Endothelial cell of umbilical vein (primary cell): ENCODE results near the gene AIRE. TPM values are rescaled to one million over a fixed set of nuclear protein-coding genes. Genes with fewer than 3 reads are reported as not detected.

Source experiments
- BruUV-seq: library from RNA; stranded (reverse); fragments of 400-500 nt; replicated peaks from 2 replicates; lab custom pipeline; 2021; lab: Mats Ljungman, UMichigan
- CTCF ChIA-PET: fragments of 300-600, 350-600 bp; sonication (Branson Sonifier 250); formaldehyde crosslinking; loops from one replicate; lab custom pipeline; 2021; ENCODE audit warnings: antibody characterized with exemption, inconsistent platforms; lab: Charles Lee
- POLR2A ChIA-PET: fragments of 300-600, 350-600 bp; sonication (Branson Sonifier 250); formaldehyde crosslinking; loops from one replicate; lab custom pipeline; 2021; ENCODE audit warnings: antibody characterized with exemption, inconsistent platforms; lab: Charles Lee
- DNase-seq: peaks from one replicate; pipeline ENCODE4 v3.0.0-alpha.2; 2011; ENCODE audit warnings: low read depth, low spot score
- FAIRE-seq: peaks from 2 replicates; lab custom pipeline; 2011; peaks lifted over from hg19 to GRCh38; lab: Jason Lieb, UNC
- H2AFZ ChIP-seq: 2 replicates; pipeline ENCODE4 v1.6.0; 2012; ENCODE audit warnings: low read depth, low read length, control low read depth, inconsistent platforms
- H3K27ac ChIP-seq: 2 replicates; pipeline ENCODE4 v1.5.1; 2011; ENCODE audit warnings: low read depth, mild to moderate bottlenecking, control low read depth, low read length, moderate library complexity; ENCODE audit not compliant: insufficient read depth
- H3K27me3 ChIP-seq, 2 experiments: 2 replicates each; pipeline versions ENCODE4 v1.6.0 to v1.6.1; 2011; ENCODE audit warnings: low read length in 2 of 2, mixed read lengths in 1 of 2; ENCODE audit not compliant: control insufficient read depth in 2 of 2, insufficient read depth in 2 of 2
- H3K36me3 ChIP-seq, 2 experiments: 2 replicates in 1 of 2; 3 replicates in 1 of 2; pipeline ENCODE4 v1.5.1; 2011; ENCODE audit warnings: low read length in 2 of 2, mild to moderate bottlenecking in 1 of 2, moderate library complexity in 1 of 2; ENCODE audit not compliant: control insufficient read depth in 2 of 2, insufficient read depth in 2 of 2; ENCODE audit errors: extremely low read depth in 1 of 2
- H3K4me1 ChIP-seq: 3 replicates; pipeline ENCODE4 v1.5.1; 2011; ENCODE audit warnings: mild to moderate bottlenecking, low read length; ENCODE audit not compliant: control insufficient read depth, insufficient read depth; ENCODE audit errors: extremely low read depth
- H3K4me2 ChIP-seq: 2 replicates; pipeline ENCODE4 v1.6.1; 2011; ENCODE audit warnings: low read length, control low read depth, mixed read lengths; ENCODE audit not compliant: insufficient read depth
- H3K4me3 ChIP-seq, 3 experiments: fragments of 200-600 bp in 1 of 3; sonication (generic), shearing (Covaris generic) in 1 of 3; replicated peaks in 1 of 3; 2 replicates each; pipeline ENCODE4 v1.5.1; 2011 to 2016; ENCODE audit warnings: control low read depth in 3 of 3, low read length in 3 of 3, mild to moderate bottlenecking in 2 of 3, inconsistent platforms in 1 of 3, low read depth in 1 of 3, moderate library complexity in 1 of 3; ENCODE audit not compliant: insufficient read depth in 1 of 3
- H3K79me2 ChIP-seq: 2 replicates; pipeline ENCODE4 v1.6.0; 2012; ENCODE audit warnings: low read length, inconsistent platforms; ENCODE audit not compliant: control insufficient read depth, insufficient read depth
- H3K9ac ChIP-seq: replicated peaks from 2 replicates; pipeline ENCODE3; 2011; ENCODE audit warnings: low read length, control low read depth; ENCODE audit not compliant: insufficient read depth; ENCODE audit errors: extremely low read depth
- H3K9me1 ChIP-seq: replicated peaks from 3 replicates; pipeline ENCODE4 v1.6.0; 2011; ENCODE audit warnings: mild to moderate bottlenecking, low read length; ENCODE audit not compliant: control insufficient read depth, insufficient read depth; ENCODE audit errors: extremely low read depth
- H3K9me3 ChIP-seq: replicated peaks from 2 replicates; pipeline ENCODE4 v1.5.1; 2012; ENCODE audit warnings: low read length, inconsistent platforms; ENCODE audit not compliant: control insufficient read depth, insufficient read depth
- H4K20me1 ChIP-seq: replicated peaks from 2 replicates; pipeline ENCODE3; 2011; ENCODE audit warnings: mild to moderate bottlenecking, low read length; ENCODE audit not compliant: control insufficient read depth, insufficient read depth; ENCODE audit errors: extremely low read depth
- CTCF ChIP-seq, 2 donors: IDR thresholded peaks; 1 replicate in 1 of 2; 2 replicates in 1 of 2; pipeline ENCODE4 v1.5.1; 2011; ENCODE audit warnings: low read length in 2 of 2, mild to moderate bottlenecking in 2 of 2, moderate library complexity in 2 of 2, control low read depth in 1 of 2, inconsistent platforms in 1 of 2, low read depth in 1 of 2; ENCODE audit not compliant: insufficient read depth in 1 of 2; ENCODE audit errors: extremely low read depth in 1 of 2
- EZH2 ChIP-seq: IDR thresholded peaks from 2 replicates; pipeline ENCODE4 v1.6.1; 2012; ENCODE audit warnings: borderline replicate concordance, low read depth, mild to moderate bottlenecking, moderate library complexity, low read length, inconsistent platforms; ENCODE audit not compliant: severe bottlenecking
- FOS ChIP-seq: IDR thresholded peaks from 2 replicates; pipeline ENCODE4 v1.6.1; 2011; ENCODE audit warnings: mild to moderate bottlenecking, low read length, moderate library complexity, borderline replicate concordance; ENCODE audit not compliant: insufficient read depth
- GATA2 ChIP-seq: IDR thresholded peaks from 2 replicates; pipeline ENCODE4 v1.7.0; 2011; ENCODE audit warnings: low read depth, mild to moderate bottlenecking, moderate library complexity, mixed read lengths, low read length; ENCODE audit not compliant: insufficient read length, insufficient read depth
- JUN ChIP-seq: IDR thresholded peaks from 2 replicates; pipeline ENCODE4 v1.6.1; 2011; ENCODE audit warnings: borderline replicate concordance, low read depth; ENCODE audit not compliant: insufficient read length, insufficient read depth
- MYC ChIP-seq: IDR thresholded peaks from one replicate; pipeline ENCODE4 v1.6.1; 2011; ENCODE audit warnings: mild to moderate bottlenecking, low read depth, low read length
- POLR2A ChIP-seq: IDR thresholded peaks from 2 replicates; pipeline ENCODE4 v1.6.1; 2012; ENCODE audit warnings: low read depth, mild to moderate bottlenecking, control low read depth, low read length
- POLR2AphosphoS5 ChIP-seq: IDR thresholded peaks from 2 replicates; pipeline ENCODE4 v1.6.1; 2012; ENCODE audit warnings: low read depth, mild to moderate bottlenecking, control low read depth, low read length, moderate library complexity; ENCODE audit not compliant: insufficient read depth
- dilution Hi-C: fragments of 300-500 bp; cut with MboI; formaldehyde crosslinking; loops from one replicate; pipeline ENCODE4 v1.15.0; 2019; ENCODE audit warnings: low sequenced_read_pairs; ENCODE audit not compliant: extremely low pct_ligation_motif_present
- intact Hi-C: fragments of 100-400 bp; cut with micrococcal nuclease; formaldehyde crosslinking; loops from one replicate; pipeline ENCODE4 v1.10.0; 2022
- polyA plus RNA-seq, 4 experiments: library from polyadenylated mRNA; depleted of rRNA in 3 of 4; stranded (reverse) in 3 of 4; unstranded in 1 of 4; fragments of >200 nt; gene quantifications; 2 replicates each; pipeline versions ENCODE4 v1.2.1 to v1.2.3, GENCODE V29; 2011 to 2012; ENCODE audit warnings: missing spikeins in 1 of 4
- total RNA-seq: library from RNA; stranded (reverse); gene quantifications from 2 replicates; pipeline ENCODE4 v1.2.3, GENCODE V29; 2021
- TF ChIP-seq, protein P1 (sequence below): IDR thresholded peaks from 2 replicates; pipeline ENCODE4 v1.6.1; 2011; ENCODE audit not compliant: insufficient read depth, insufficient read length

AIRE gene
- total and polyA plus RNA-seq, 2 donors (not counting 3 experiments of a cell fraction or from before 2014, with no cell fraction given) = 0.04 to 0.11 TPM

GRCh38 chr21:44329971-44330681 lies 44.5 kb downstream of the AIRE start:
- no TSS peak for BruUV-seq
- Histone ChIP-seq H2AFZ (no peak overlapping the region), H3K79me2 (no peaks in the 10 kb centered on the region), H3K9me1 (no peaks in the 10 kb centered on the region), H3K36me3 (peaks cover 1 to 8% of the 10 kb centered on the region in 2 experiments), H3K4me3 (no peak overlapping the region), H4K20me1 (no peaks in the 10 kb centered on the region), H3K9ac (no peak overlapping the region), H3K27ac (no peak overlapping the region), H3K27me3 (no peaks in the 10 kb centered on the region), H3K9me3 (no peaks in the 10 kb centered on the region), H3K4me2 (no peak overlapping the region), H3K4me1 (no peaks in the 10 kb centered on the region)
- no peak for FAIRE-seq
- TF ChIP-seq EZH2 = no peak
- no peak for TF ChIP-seq JUN
- peak; percentile 3 for TF ChIP-seq POLR2AphosphoS5
- TF ChIP-seq, protein P1, sequence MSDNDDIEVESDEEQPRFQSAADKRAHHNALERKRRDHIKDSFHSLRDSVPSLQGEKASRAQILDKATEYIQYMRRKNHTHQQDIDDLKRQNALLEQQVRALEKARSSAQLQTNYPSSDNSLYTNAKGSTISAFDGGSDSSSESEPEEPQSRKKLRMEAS = no peak
- TF ChIP-seq MYC = no peak
- CTCF ChIA-PET = interaction anchor here (1.5 kb wide), 1 partner anchor 32 kb away, joined by 4 read pairs; no protein-coding TSS in a partner anchor
- POLR2A ChIA-PET = no interaction called here
- no peak for DNase-seq
- dilution Hi-C loops = no loop called here
- intact Hi-C loops = no loop called here

DNA sequence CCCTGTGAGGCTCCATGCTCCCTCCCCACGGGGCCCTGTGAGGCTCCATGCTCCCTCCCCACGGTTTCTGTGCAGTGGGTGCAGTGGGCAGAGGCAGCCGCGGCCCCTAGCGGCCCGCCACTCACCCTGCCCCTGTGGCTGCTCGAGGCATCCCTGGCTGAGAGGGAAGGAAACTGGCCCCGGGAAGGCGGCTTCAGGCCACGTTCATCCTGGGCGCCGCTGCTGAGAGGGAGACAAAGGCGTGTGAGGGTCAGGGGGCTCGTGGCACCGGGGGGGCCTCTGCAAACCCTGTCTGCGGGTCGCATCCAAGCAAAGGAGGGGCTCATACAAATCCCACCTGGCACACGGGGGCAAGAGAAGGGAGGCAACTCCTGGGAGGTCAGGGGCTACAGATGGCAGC lies 45.0 kb downstream of the AIRE start:
- H3K9me3 ChIP-seq = no peaks in the 10 kb centered on the region
- no peak for FAIRE-seq
- no peaks in the 10 kb centered on the region for H3K79me2 ChIP-seq
- intact Hi-C loops = no loop called here
- ChIA-PET POLR2A (no interaction called here), CTCF (interaction anchor here (1.5 kb wide), 1 partner anchor 33 kb away, joined by 4 read pairs; no protein-coding TSS in a partner anchor)
- H3K9me1 ChIP-seq = no peaks in the 10 kb centered on the region
- dilution Hi-C loops = no loop called here
- no peak overlapping the region for H3K9ac ChIP-seq
- no peaks in the 10 kb centered on the region for H3K4me1 ChIP-seq
- no peaks in the 10 kb centered on the region for H4K20me1 ChIP-seq
- H3K27me3 ChIP-seq = no peaks in the 10 kb centered on the region
- no TSS peak for BruUV-seq
- H2AFZ ChIP-seq = no peak overlapping the region
- H3K4me2 ChIP-seq = no peak overlapping the region
- TF ChIP-seq FOS (no peak), GATA2 (no peak), POLR2A (no peak), MYC (no peak), CTCF (IDR thresholded peaks at IDR 0.05; ENCODE audit: extremely low read depth in 1 of 2, insufficient read depth in 1 of 2, low read depth in 1 of 2, low read length in 2 of 2) (no peak), JUN (no peak), POLR2AphosphoS5 (no peak), EZH2 (no peak)
- TF ChIP-seq, protein P1 = no peak
- H3K27ac ChIP-seq = no peak overlapping the region
- H3K4me3 ChIP-seq = no peak overlapping the region
- no peak for DNase-seq
- peaks cover 0 to 8% of the 10 kb centered on the region in 2 experiments for H3K36me3 ChIP-seq
